ENCODE results near the gene CCNB1IP1. TPM values are rescaled to one million over a fixed set of nuclear protein-coding genes. Genes with fewer than 3 reads are reported as not detected.
A peak's percentile ranks its signal among the peaks of the same experiment; 100 is the strongest.
"Not testable (repeated sequence)": the region's sequence is repeated elsewhere in the genome, so short reads cannot be mapped to it uniquely, and the experiment has no call there.

Gene CCNB1IP1
- total RNA-seq, 1 experiment from 2014 or later, result 58.6 TPM

GRCh38 chr14:20341646-20342045 lies 8.6 kb upstream of the CCNB1IP1 start:
- in situ Hi-C loops (cut with HindIII; ENCODE audit: low pct_unique_long_range_greater_than_20kb, low sequenced_read_pairs), result no loop called here
- DNase-seq (ENCODE audit: low read depth), result no peak

DNA sequence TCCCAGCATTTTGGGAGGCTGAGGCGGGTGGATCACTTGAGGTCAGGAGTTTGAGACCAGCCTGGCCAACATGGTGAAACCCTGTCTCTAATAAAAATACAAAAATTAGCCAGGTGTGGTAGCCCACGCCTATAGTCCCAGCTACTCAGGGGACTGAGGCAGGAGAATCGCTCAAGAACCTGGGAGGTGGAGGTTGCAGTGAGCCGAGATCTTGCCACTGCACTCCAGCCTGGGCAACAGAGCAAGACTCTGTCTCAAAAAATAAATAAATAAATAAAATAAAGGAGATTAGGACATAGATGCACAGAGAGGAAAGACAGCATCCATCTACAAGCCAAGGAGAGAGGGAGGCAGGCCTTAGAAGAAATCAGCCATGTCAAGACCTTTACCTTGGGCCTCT lies 8.0 kb upstream of the CCNB1IP1 start:
- in situ Hi-C loops (cut with HindIII; ENCODE audit: low pct_unique_long_range_greater_than_20kb, low sequenced_read_pairs); DNase-seq (ENCODE audit: low read depth): not testable (repeated sequence)

DNA sequence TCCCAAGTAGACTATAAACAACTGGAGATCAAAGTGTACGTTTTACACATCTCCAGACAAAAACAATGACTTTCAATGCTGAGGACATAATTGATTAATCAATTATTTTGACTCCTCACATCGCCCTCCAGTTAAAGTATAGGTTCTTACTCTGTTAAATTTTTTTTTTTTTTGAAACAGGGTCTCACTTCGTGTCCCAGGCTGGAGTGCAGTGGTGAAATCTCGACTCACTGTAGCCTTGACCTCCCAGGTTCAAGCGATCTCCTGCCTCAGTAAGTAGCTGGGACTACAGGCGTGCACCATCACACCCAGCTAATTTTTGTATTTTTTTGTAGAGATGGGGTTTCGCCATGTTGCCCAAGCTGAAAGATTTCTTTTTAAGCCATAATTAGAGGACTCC lies 938 bp upstream of the CCNB1IP1 start:
- in situ Hi-C loops (cut with HindIII; ENCODE audit: low pct_unique_long_range_greater_than_20kb, low sequenced_read_pairs), result no loop called here
- DNase-seq (ENCODE audit: low read depth), result no peak

- in situ Hi-C loops (cut with HindIII; ENCODE audit: low pct_unique_long_range_greater_than_20kb, low sequenced_read_pairs), result no loop called here
- DNase-seq (ENCODE audit: low read depth), result no peak
Measured at GRCh38 chr14:20333494-20333841, 389 bp upstream of the CCNB1IP1 start.

GRCh38 chr14:20332431-20332787 lies 670 bp downstream of the CCNB1IP1 start:
- in situ Hi-C loops (cut with HindIII; ENCODE audit: low pct_unique_long_range_greater_than_20kb, low sequenced_read_pairs), result no loop called here
- DNase-seq (ENCODE audit: low read depth), result no peak

GRCh38 chr14:20331053-20331613 lies 1.9 kb downstream of the CCNB1IP1 start:
- in situ Hi-C loops (cut with HindIII; ENCODE audit: low pct_unique_long_range_greater_than_20kb, low sequenced_read_pairs), result no loop called here
- no peak for DNase-seq (ENCODE audit: low read depth)

DNA sequence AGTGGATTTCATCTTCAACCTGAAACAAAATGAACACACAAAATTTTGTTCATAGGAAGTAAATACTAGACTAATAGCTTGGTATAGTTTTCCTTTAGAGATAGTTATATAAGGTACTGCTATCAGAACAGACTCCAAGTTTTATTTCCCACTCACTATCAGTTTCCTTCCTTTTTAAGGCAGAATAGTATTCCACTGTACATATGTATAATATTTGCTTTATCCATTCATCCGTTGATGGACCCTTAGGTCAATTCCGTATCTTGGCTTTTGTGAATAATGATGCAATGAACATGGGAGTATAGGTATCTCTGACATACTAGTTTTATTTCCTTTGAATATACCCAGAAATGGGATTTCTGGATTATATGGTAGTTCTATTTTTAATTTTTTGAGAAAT lies 3.7 kb downstream of the CCNB1IP1 start:
- DNase-seq (ENCODE audit: low read depth), result no peak
- in situ Hi-C loops (cut with HindIII; ENCODE audit: low pct_unique_long_range_greater_than_20kb, low sequenced_read_pairs), result no loop called here

DNA sequence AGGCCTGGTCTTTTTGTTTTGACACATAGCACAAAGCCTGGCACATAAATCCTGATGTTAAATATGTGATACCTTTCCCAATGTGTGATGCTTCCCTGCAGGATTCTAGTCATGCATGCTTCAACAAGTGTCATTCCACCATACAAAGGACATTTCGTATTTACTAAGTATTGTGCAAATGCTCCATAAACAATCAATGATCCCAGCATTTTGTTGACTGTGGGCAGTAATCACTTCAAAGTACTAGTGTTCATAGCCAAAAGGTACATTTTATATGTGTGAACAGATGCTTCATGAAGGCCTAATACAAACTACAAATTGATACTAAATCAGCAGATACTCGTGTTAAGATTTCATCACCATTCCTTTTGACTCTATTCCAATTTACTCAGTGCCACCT lies 4.4 kb downstream of the CCNB1IP1 start:
- in situ Hi-C loops (cut with HindIII; ENCODE audit: low pct_unique_long_range_greater_than_20kb, low sequenced_read_pairs), result no loop called here

GRCh38 chr14:20327005-20327869 lies 5.8 kb downstream of the CCNB1IP1 start:
- in situ Hi-C loops (cut with HindIII; ENCODE audit: low pct_unique_long_range_greater_than_20kb, low sequenced_read_pairs), result no loop called here

More for the DNA sequence above, 4.4 kb downstream of the CCNB1IP1 start:
- no peak for DNase-seq (ENCODE audit: low read depth)

DNA sequence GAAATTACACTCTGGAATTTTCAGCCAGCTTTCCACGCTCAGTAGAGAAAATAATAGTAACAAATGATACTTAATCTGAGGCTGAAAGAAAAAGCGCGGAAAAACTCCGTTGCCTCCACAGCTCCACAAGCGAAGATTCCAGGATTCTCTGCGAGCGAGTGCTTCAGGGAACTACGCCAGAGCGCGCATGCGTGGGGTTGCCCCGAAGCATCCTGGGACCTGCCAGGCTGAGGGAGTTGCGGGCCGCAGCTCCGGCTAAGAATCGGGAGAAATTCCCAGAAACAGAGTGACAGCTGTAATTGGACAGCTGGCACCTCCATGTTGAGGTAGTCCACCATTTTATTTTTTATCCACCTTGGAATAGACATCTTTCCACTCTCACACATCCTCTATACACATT lies 15.4 kb downstream of the CCNB1IP1 start:
- in situ Hi-C loops (cut with HindIII; ENCODE audit: low pct_unique_long_range_greater_than_20kb, low sequenced_read_pairs), result no loop called here
- no peak for DNase-seq (ENCODE audit: low read depth)

More at GRCh38 chr14:20327005-20327869, 5.8 kb downstream of the CCNB1IP1 start:
- peak; percentile 41 for DNase-seq (ENCODE audit: low read depth)

DNA sequence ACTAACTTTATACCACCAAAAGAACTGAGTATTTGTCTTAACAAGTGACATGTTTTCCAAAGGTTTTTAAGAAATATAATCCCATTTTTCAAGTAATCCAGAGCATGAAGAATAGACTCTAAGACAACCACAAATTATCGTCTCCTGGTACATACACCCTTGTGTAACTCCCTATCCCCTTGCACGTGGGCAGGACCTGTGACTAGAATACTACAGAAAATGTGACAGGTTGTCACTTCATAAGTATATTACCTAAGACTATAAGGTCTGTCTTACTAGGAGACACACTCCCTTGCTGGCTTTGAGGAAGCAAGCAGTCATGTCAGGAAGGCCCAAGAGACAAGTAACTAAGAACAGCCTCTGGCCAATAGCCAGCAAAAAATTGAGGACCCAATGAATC lies 19.1 kb downstream of the CCNB1IP1 start:
- in situ Hi-C loops (cut with HindIII; ENCODE audit: low pct_unique_long_range_greater_than_20kb, low sequenced_read_pairs), result no loop called here
- no peak for DNase-seq (ENCODE audit: low read depth)

DNA sequence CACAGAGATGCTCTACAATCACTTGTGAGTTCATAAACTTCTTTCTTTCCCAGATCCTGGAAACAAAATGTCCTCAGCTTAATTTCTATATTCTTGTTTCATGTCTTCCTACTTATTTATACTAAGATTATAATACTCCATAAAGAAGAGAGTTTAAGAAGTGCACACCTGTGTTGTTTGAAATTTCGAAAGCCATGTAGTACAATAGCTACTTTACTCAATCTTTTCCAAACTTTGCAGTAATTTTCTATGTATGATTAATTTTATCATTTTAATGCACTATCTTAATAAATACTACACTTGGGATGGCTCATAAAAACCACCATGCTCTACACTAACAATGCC lies 27.0 kb downstream of the CCNB1IP1 start:
- in situ Hi-C loops (cut with HindIII; ENCODE audit: low pct_unique_long_range_greater_than_20kb, low sequenced_read_pairs), result no loop called here

GRCh38 chr14:20305265-20306078 lies 27.6 kb downstream of the CCNB1IP1 start, which contains the start of gene TTC5:
TTC5 (minus strand) TSS chr14:20305951; CDS start chr14:20305937, 14 bp downstream.
- in situ Hi-C loops (cut with HindIII; ENCODE audit: low pct_unique_long_range_greater_than_20kb, low sequenced_read_pairs), result no loop called here

More for the DNA sequence above, 27.0 kb downstream of the CCNB1IP1 start:
- DNase-seq (ENCODE audit: low read depth), result no peak

DNA sequence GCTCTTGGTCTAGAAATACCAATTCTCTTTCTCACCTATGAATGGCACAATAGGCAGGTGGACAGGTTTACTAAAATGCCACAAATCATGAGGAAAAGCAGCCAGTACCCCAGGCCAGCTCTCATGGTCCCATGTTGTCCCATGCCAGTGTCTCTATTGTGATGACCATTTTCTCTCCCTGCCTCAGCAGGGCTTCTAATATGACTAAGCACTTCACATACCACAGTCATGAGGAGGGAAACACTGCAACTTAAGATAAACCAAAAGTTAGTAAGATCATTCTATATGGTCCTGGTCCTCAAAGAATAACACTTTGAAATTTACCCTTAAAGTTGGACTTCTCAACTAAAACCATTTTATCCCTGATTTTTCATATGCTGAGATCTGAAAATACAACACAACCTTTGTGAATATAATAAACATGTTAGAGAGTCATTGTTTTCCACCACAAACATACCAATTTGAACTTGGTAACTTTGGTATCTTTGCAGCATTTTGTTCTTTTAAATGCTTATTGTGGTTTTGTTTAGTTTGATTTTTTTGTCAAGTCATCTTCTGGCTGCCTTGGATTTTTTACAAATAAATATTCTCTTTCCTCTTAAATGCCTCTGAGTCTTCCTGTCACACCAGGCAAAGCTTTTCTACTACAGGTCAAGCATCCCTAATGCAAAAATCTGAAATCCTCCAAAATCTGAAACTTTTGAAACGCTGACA lies 30.9 kb downstream of the CCNB1IP1 start:
- DNase-seq (ENCODE audit: low read depth), result no peak
- in situ Hi-C loops (cut with HindIII; ENCODE audit: low pct_unique_long_range_greater_than_20kb, low sequenced_read_pairs), result no loop called here

More at GRCh38 chr14:20305265-20306078, 27.6 kb downstream of the CCNB1IP1 start, which contains the start of gene TTC5:
- peak; percentile 77 for DNase-seq (ENCODE audit: low read depth)

DNA sequence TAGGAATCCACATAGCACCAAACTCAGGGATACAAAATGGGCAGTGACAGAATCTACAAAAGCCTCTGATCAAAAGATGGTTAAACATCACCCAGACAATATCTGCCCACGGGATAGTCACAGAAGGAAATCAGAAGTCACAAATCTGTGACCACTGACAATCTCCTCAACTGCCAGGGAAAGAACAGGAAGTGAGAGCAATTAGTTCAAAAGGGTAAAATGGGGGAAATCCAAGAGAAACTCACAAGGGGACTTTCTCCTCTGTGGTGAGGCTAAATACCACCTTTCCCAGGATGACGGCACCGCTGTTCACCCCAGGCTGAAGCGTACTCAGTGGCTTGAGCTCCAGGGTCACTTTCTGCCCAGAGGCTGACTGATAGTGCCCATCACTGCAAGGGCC lies 38.0 kb downstream of the CCNB1IP1 start:
- in situ Hi-C loops (cut with HindIII; ENCODE audit: low pct_unique_long_range_greater_than_20kb, low sequenced_read_pairs), result no loop called here
- DNase-seq (ENCODE audit: low read depth), result peak; percentile 30

GRCh38 chr14:20294636-20295035 lies 38.4 kb downstream of the CCNB1IP1 start:
- DNase-seq (ENCODE audit: low read depth), result no peak
- in situ Hi-C loops (cut with HindIII; ENCODE audit: low pct_unique_long_range_greater_than_20kb, low sequenced_read_pairs), result no loop called here

DNA sequence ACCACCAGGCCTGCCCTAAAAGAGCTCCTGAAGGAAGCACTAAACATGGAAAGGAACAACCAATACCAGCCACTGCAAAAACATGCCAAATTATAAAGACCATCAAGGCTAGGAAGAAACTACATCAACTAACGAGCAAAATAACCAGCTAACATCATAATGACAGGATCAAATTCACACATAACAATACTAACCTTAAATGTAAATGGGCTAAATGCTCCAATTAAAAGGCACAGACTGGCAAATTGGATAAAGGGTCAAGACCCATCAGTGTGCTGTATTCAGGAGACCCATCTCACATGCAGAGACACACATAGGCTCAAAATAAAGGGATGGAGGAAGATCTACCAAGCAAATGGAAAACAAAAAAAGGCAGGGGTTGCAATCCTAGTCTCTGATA lies 51.1 kb downstream of the CCNB1IP1 start:
- in situ Hi-C loops (cut with HindIII; ENCODE audit: low pct_unique_long_range_greater_than_20kb, low sequenced_read_pairs); DNase-seq (ENCODE audit: low read depth): not testable (repeated sequence)

GRCh38 chr14:20280265-20280664 lies 52.8 kb downstream of the CCNB1IP1 start:
- DNase-seq (ENCODE audit: low read depth), result peak; percentile 70
- in situ Hi-C loops (cut with HindIII; ENCODE audit: low pct_unique_long_range_greater_than_20kb, low sequenced_read_pairs), result not testable (repeated sequence)

Measured in Caki2 (cell line).